H1 (cell line): ENCODE measurements around the gene ZRANB1. TPM values are rescaled to one million over a fixed set of nuclear protein-coding genes. Genes with fewer than 3 reads are reported as not detected.

Experiments used
- CTCF ChIA-PET: fragments of 300-600 bp; sonication (Branson Sonifier 250); formaldehyde crosslinking; loops from one replicate; lab custom pipeline; 2021; ENCODE audit not compliant: partially characterized antibody; lab: Charles Lee
- POLR2A ChIA-PET: fragments of 300-600 bp; sonication (Branson Sonifier 250); formaldehyde crosslinking; loops from one replicate; lab custom pipeline; 2021; ENCODE audit warnings: inconsistent platforms; ENCODE audit not compliant: partially characterized antibody; lab: Charles Lee
- DNase-seq, 2 experiments: peaks; one replicate each; pipeline versions ENCODE4 v3.0.0 to v3.0.0-alpha.2; 2010 to 2022; ENCODE audit warnings: low spot score in 2 of 2, low read depth in 1 of 2, mixed read lengths in 1 of 2
- FAIRE-seq: peaks from 2 replicates; lab custom pipeline; 2011; peaks lifted over from hg19 to GRCh38; lab: Jason Lieb, UNC
- H2AFZ ChIP-seq: 2 replicates; pipeline ENCODE4 v1.8.1; 2012; ENCODE audit warnings: low read length, inconsistent platforms
- H2AK5ac ChIP-seq: 2 replicates; pipeline ENCODE4 v1.6.1; 2013; ENCODE audit warnings: low read depth, low read length
- H2BK120ac ChIP-seq: replicated peaks from 2 replicates; pipeline ENCODE3; 2013; ENCODE audit warnings: low read depth, low read length, inconsistent platforms
- H2BK12ac ChIP-seq: 2 replicates; pipeline ENCODE4 v1.6.1; 2013; ENCODE audit warnings: low read depth, low read length
- H2BK15ac ChIP-seq: 2 replicates; pipeline ENCODE4 v1.6.1; 2013; ENCODE audit warnings: low read length
- H2BK20ac ChIP-seq: 2 replicates; pipeline ENCODE4 v1.6.1; 2013; ENCODE audit warnings: low read length
- H2BK5ac ChIP-seq: 2 replicates; pipeline ENCODE4 v1.6.1; 2013; ENCODE audit warnings: low read depth, low read length
- H3K14ac ChIP-seq: 2 replicates; pipeline ENCODE4 v1.6.1; 2013; ENCODE audit warnings: inconsistent platforms; ENCODE audit not compliant: insufficient read length
- H3K18ac ChIP-seq: 2 replicates; pipeline ENCODE4 v1.6.1; 2013; ENCODE audit warnings: low read length; ENCODE audit errors: extremely low read depth
- H3K23ac ChIP-seq: 2 replicates; pipeline ENCODE4 v1.6.1; 2013; ENCODE audit warnings: inconsistent platforms; ENCODE audit not compliant: insufficient read length
- H3K23me2 ChIP-seq: 2 replicates; pipeline ENCODE4 v1.6.1; 2013; ENCODE audit warnings: low read depth, low read length
- H3K27ac ChIP-seq: 2 replicates; pipeline ENCODE4 v1.6.1; 2011; ENCODE audit warnings: low read depth, low read length, inconsistent platforms
- H3K27me3 ChIP-seq, 4 experiments: replicated peaks in 1 of 4; 1 replicate in 1 of 4; 2 replicates in 3 of 4; pipeline versions ENCODE4 v1.6.1 to v1.8.1; 2011 to 2013; ENCODE audit warnings: low read length in 3 of 4, mild to moderate bottlenecking in 3 of 4, inconsistent platforms in 2 of 4, mixed read lengths in 2 of 4, moderate library complexity in 1 of 4; ENCODE audit not compliant: control insufficient read depth in 3 of 4, insufficient read depth in 3 of 4; ENCODE audit errors: extremely low read depth in 1 of 4
- H3K36me3 ChIP-seq, 4 experiments: 2 replicates each; pipeline versions ENCODE4 v1.6.1 to v1.8.1; 2011 to 2013; ENCODE audit warnings: mild to moderate bottlenecking in 4 of 4, low read length in 3 of 4, moderate library complexity in 2 of 4, control low read depth in 1 of 4, inconsistent platforms in 1 of 4; ENCODE audit not compliant: insufficient read depth in 4 of 4, control insufficient read depth in 2 of 4
- H3K4ac ChIP-seq: replicated peaks from 2 replicates; pipeline ENCODE3; 2013; ENCODE audit warnings: low read length, low read depth, mixed read lengths, inconsistent platforms; ENCODE audit not compliant: insufficient read length
- H3K4me1 ChIP-seq, 4 experiments: replicated peaks in 1 of 4; 1 replicate in 1 of 4; 2 replicates in 3 of 4; pipeline versions ENCODE4 v1.6.1 to v1.8.1; 2011 to 2013; ENCODE audit warnings: low read length in 3 of 4, inconsistent platforms in 2 of 4, mixed read lengths in 1 of 4; ENCODE audit not compliant: insufficient read depth in 4 of 4, control insufficient read depth in 3 of 4
- H3K4me2 ChIP-seq, 2 experiments: 2 replicates each; pipeline versions ENCODE4 v1.6.1 to v1.8.1; 2011 to 2013; ENCODE audit warnings: low read depth in 2 of 2, low read length in 2 of 2, control low read depth in 1 of 2, inconsistent platforms in 1 of 2, mild to moderate bottlenecking in 1 of 2; ENCODE audit not compliant: insufficient read depth in 1 of 2
- H3K4me3 ChIP-seq, 4 experiments: fragments of 200-600, 300-600 bp in 1 of 4; sonication (generic), shearing (Covaris generic), sonication (Bioruptor Twin) in 1 of 4; 2 replicates each; pipeline versions ENCODE4 v1.5.1 to v1.8.1; 2011 to 2016; ENCODE audit warnings: low read length in 4 of 4, low read depth in 3 of 4, control low read depth in 2 of 4, inconsistent platforms in 2 of 4, mild to moderate bottlenecking in 2 of 4, mixed read lengths in 1 of 4, moderate library complexity in 1 of 4; ENCODE audit not compliant: insufficient read depth in 2 of 4; ENCODE audit errors: extremely low read depth in 1 of 4
- H3K56ac ChIP-seq: replicated peaks from 2 replicates; pipeline ENCODE3; 2013; ENCODE audit warnings: low read depth, mild to moderate bottlenecking, mixed read lengths, low read length, inconsistent platforms; ENCODE audit not compliant: insufficient read length
- H3K79me1 ChIP-seq: 2 replicates; pipeline ENCODE4 v1.6.1; 2013; ENCODE audit warnings: low read depth, low read length, control low read depth
- H3K79me2 ChIP-seq, 2 experiments: 2 replicates each; pipeline versions ENCODE4 v1.6.1 to v1.8.1; 2012 to 2013; ENCODE audit warnings: low read length in 2 of 2, mild to moderate bottlenecking in 2 of 2, inconsistent platforms in 1 of 2; ENCODE audit not compliant: insufficient read depth in 2 of 2, control insufficient read depth in 1 of 2
- H3K9ac ChIP-seq, 4 experiments: replicated peaks in 1 of 4; 1 replicate in 1 of 4; 2 replicates in 3 of 4; pipeline versions ENCODE4 v1.6.1 to v1.8.1; 2011 to 2013; ENCODE audit warnings: low read depth in 3 of 4, low read length in 3 of 4, control low read depth in 2 of 4, mild to moderate bottlenecking in 2 of 4, moderate library complexity in 2 of 4, inconsistent platforms in 1 of 4; ENCODE audit errors: extremely low read depth in 1 of 4
- H3K9me3 ChIP-seq, 2 experiments: 2 replicates each; pipeline versions ENCODE4 v1.6.1 to v1.8.1; 2012 to 2013; ENCODE audit warnings: mild to moderate bottlenecking in 2 of 2, moderate library complexity in 2 of 2, control low read depth in 1 of 2, inconsistent platforms in 1 of 2, low read depth in 1 of 2, low read length in 1 of 2, mixed read lengths in 1 of 2; ENCODE audit not compliant: insufficient read depth in 2 of 2
- H4K20me1 ChIP-seq, 2 experiments: replicated peaks in 1 of 2; 2 replicates each; pipeline versions ENCODE3 to v1.8.1; 2011 to 2013; ENCODE audit warnings: inconsistent platforms in 2 of 2, low read length in 2 of 2, mild to moderate bottlenecking in 1 of 2; ENCODE audit not compliant: insufficient read depth in 2 of 2, control insufficient read depth in 1 of 2
- H4K5ac ChIP-seq: 2 replicates; pipeline ENCODE4 v1.6.1; 2013; ENCODE audit warnings: low read length, low read depth, mixed read lengths, inconsistent platforms; ENCODE audit not compliant: insufficient read length
- H4K8ac ChIP-seq: 2 replicates; pipeline ENCODE4 v1.8.0; 2013; ENCODE audit warnings: mild to moderate bottlenecking, moderate library complexity, low read length, inconsistent platforms; ENCODE audit not compliant: insufficient read depth; ENCODE audit errors: extremely low read depth
- H4K91ac ChIP-seq: replicated peaks from 2 replicates; pipeline ENCODE3; 2013; ENCODE audit warnings: low read length, mixed read lengths, inconsistent platforms; ENCODE audit not compliant: insufficient read length
- BACH1 ChIP-seq: IDR thresholded peaks from 2 replicates; pipeline ENCODE4 v1.6.1; 2012; ENCODE audit warnings: low read length, improper control_type of control experiment
- CTBP2 ChIP-seq: IDR thresholded peaks from 2 replicates; pipeline ENCODE4 v1.7.0; 2011; ENCODE audit warnings: borderline replicate concordance, mild to moderate bottlenecking, moderate library complexity, mixed read lengths, low read length; ENCODE audit not compliant: insufficient read depth, insufficient read length
- SIX5 ChIP-seq: IDR thresholded peaks from 2 replicates; pipeline ENCODE4 v1.6.1; 2011; ENCODE audit warnings: mild to moderate bottlenecking, low read depth, low read length
- WGBS, 2 experiments: shearing (Covaris generic) in 1 of 2; methylation state at CpG; one replicate each; pipeline versions ENCODE4 v1.1.6 to v1.1.7; 2013 to 2015; ENCODE audit warnings: low lambda C conversion rate in 2 of 2, mixed read lengths in 2 of 2, inconsistent platforms in 1 of 2, low coverage in 1 of 2, missing lambda C conversion rate in 1 of 2; ENCODE audit not compliant: insufficient replicate concordance in 2 of 2, insufficient coverage in 1 of 2, insufficient read length in 1 of 2; ENCODE audit errors: extremely low coverage in 1 of 2, missing lambda C conversion rate in 1 of 2; 5-methylcytosine and 5-hydroxymethylcytosine counted together
- polyA plus RNA-seq, 7 experiments: library from polyadenylated mRNA; depleted of rRNA in 3 of 7; stranded (reverse) in 5 of 7; unstranded in 2 of 7; fragments of >200 nt in 5 of 7; fragments of 200-250 nt in 2 of 7; gene quantifications; 1 replicate in 5 of 7; 2 replicates in 1 of 7; 4 replicates in 1 of 7; pipeline versions ENCODE4 v1.2.1 to v1.2.3, GENCODE V29; 2011 to 2013; ENCODE audit warnings: missing spikeins in 2 of 7, mixed read lengths in 2 of 7
- total RNA-seq: library from RNA; stranded (reverse); fragmentation: NEBNext Ultra II Directional; extraction: Animal tissue kit (Norgen Biotek cat#: 25700); gene quantifications from 2 replicates; pipeline ENCODE4 v1.2.1, GENCODE V29; 2021

The ZRANB1 gene
- total and polyA plus RNA-seq, 2 of the 8 experiments (the other 6 are each of a cell fraction or from before 2014, with no cell fraction given): 6.1 to 19.9 TPM

- ChIA-PET CTCF (interaction anchor here (1.2 kb wide), 1 partner anchor 486 kb away, joined by 3 read pairs; no protein-coding TSS in a partner anchor), POLR2A (interaction anchor here (0.9 kb wide), 1 partner anchor 14 kb away, joined by 4 read pairs; no protein-coding TSS in a partner anchor)
- peaks cover 0 to 9% (median 4%) of the 10 kb centered on the region in 4 experiments; a peak in 4 of 8 replicates for H3K36me3 ChIP-seq
- no peaks in the 10 kb centered on the region for H3K9me3 ChIP-seq
- H3K27me3 ChIP-seq: no peaks in the 10 kb centered on the region
- H2BK15ac ChIP-seq: no peak overlapping the region
- no peak overlapping the region for H3K23ac ChIP-seq
- no peak overlapping the region for H2AK5ac ChIP-seq
- no peak overlapping the region for H3K27ac ChIP-seq
- no peak for DNase-seq
- no peak overlapping the region for H2BK20ac ChIP-seq
- no peak overlapping the region for H3K4ac ChIP-seq
- WGBS, 2 experiments: 94% methylated on average over 3 of the region's 3 CpGs; no CpG with 5 or more reads in 1 of the 2 experiments
- H3K4me1 ChIP-seq: no peaks in the 10 kb centered on the region
- no peak overlapping the region for H3K56ac ChIP-seq
- TF ChIP-seq SIX5 (no peak), BACH1 (no peak), CTBP2 (no peak)
- TF ChIP-seq, all 59 proteins: peak for 0
- Histone ChIP-seq H4K91ac (no peak overlapping the region), H3K23me2 (no peaks in the 10 kb centered on the region), H2AFZ (no peak overlapping the region), H3K79me2 (peaks cover 0 to 91% of the 10 kb centered on the region in 2 experiments), H3K9ac (no peak overlapping the region), H2BK12ac (no peak overlapping the region), H3K4me3 (no peak overlapping the region), H3K4me2 (no peak overlapping the region), H4K20me1 (peaks cover 6 to 11% of the 10 kb centered on the region in 2 experiments), H3K79me1 (peaks cover 4% of the 10 kb centered on the region; the same call in 1 of the 2 replicates), H3K14ac (no peak overlapping the region), H2BK120ac (no peak overlapping the region), H4K5ac (no peak overlapping the region), H2BK5ac (no peak overlapping the region), H4K8ac (no peak overlapping the region), H3K18ac (no peak overlapping the region)
- FAIRE-seq: no peak
These were observed 20.5 kb downstream of the ZRANB1 start for GRCh38 chr10:124962421-124962820.
